ENCODE measurements around the gene AP4M1. TPM values are rescaled to one million over a fixed set of nuclear protein-coding genes. Genes with fewer than 3 reads are reported as not detected.

The AP4M1 gene, protein sequence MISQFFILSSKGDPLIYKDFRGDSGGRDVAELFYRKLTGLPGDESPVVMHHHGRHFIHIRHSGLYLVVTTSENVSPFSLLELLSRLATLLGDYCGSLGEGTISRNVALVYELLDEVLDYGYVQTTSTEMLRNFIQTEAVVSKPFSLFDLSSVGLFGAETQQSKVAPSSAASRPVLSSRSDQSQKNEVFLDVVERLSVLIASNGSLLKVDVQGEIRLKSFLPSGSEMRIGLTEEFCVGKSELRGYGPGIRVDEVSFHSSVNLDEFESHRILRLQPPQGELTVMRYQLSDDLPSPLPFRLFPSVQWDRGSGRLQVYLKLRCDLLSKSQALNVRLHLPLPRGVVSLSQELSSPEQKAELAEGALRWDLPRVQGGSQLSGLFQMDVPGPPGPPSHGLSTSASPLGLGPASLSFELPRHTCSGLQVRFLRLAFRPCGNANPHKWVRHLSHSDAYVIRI
- 10 to 100 TPM; 19.9 to 31.7 (median 26.1) TPM for total RNA-seq

DNA sequence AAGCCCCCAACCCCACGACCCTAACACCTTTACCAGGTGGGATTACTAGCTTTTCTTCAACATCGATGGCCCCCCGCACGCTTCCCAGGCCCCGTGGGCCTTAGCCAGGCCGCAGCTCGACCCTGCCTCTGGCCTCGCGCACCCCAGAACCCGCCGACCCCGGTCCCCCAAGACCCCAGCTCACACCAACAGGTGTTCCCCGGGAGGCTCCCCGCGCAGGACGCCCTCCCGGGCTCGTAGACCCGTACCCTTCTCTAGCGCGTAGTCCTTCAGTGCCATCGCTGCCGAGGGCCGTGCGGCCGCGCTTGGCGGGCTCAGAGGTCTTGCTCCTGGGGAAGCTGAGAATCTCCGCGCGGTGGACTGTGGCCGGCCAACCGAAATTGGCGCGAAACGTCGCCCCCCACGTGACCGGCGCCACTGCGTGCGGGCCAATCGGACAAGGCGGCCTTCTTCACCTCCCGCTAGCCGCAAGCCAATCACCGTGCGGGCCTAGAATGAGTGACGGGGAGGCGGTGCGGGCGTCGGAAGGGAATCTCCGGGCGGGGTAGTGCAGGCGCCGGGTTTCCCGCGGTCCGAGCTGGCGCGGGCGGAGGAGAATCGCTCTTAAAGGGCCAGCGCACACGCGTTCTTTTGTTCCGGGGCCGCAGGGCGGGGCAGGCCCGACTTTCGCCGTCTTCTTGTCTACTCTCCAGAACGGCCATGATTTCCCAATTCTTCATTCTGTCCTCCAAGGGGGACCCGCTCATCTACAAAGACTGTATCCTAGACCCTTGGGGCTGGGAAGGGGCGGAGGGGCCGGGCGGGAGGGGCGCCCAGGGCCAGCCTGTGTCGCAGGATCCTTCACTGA, at the start of gene AP4M1, which contains the start of gene MCM7:
TSS of gene AP4M1 (plus strand) at position 628 of the 847 bp plus-strand sequence. CDS start at position 700, 72 bp downstream.
TSS of gene MCM7 (minus strand) at position 382 of the 847 bp plus-strand sequence. CDS start at position 279, 103 bp downstream.
- Histone ChIP-seq H3K36me3 (peaks cover 55 to 69% (median 67%) of the 10 kb centered on the region in 4 donors), H3K4me3 (peak within 1 kb of the TSS; percentile 69 to 86 (median 82)), H3K27ac (replicated peaks in 1 of 4) (peak within 1 kb of the TSS; percentile 93 to 98 (median 96)), H3K4me1 (peaks cover 19 to 39% (median 28%) of the 10 kb centered on the region in 4 donors), H3K27me3 (no peaks in the 10 kb centered on the region), H3K9me3 (no peaks in the 10 kb centered on the region)
- TF ChIP-seq POLR2AphosphoS5 (IDR thresholded peaks at IDR 0.05), result peak; percentile 74 to 90
- TF ChIP-seq EP300 (IDR thresholded peaks at IDR 0.05), result no peak
- DNase-seq (ENCODE audit: extremely low spot score), result peak; percentile 100
- under 1% methylated on average over 31 of the region's 80 CpGs for WGBS
- intact Hi-C loops (cut with DNase I), result loop anchor here (2.0 kb wide), 1 partner anchor 26 kb away; the partner anchor contains the start of gene MBLAC1

DNA sequence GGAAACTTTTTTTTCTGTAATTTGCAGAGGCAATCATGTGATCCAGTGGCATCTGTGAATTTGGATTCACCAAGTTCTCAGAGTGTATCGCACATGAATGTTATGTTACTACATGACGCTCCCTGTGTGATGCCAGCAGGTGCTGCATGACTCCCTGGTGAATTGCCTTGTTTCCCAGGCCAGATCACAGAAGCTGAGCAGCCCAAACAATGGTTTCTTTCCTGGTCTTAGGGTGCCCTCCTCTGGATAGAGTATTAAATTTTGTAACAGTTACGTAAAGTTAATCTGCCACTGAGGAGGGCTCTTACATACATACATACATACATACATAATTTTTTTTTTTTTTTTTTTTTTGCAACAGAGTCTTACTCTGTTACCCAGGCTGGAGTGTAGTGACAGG, 48.2 kb upstream of the AP4M1 start:
- no peaks in the 10 kb centered on the region for H3K27me3 ChIP-seq
- peaks cover 6 to 40% (median 28%) of the 10 kb centered on the region in 4 donors for H3K4me1 ChIP-seq
- no peak for TF ChIP-seq POLR2A (IDR thresholded peaks at IDR 0.05; ENCODE audit: low read depth)
- TF ChIP-seq EP300 (IDR thresholded peaks at IDR 0.05), result no peak
- TF ChIP-seq, protein P1, sequence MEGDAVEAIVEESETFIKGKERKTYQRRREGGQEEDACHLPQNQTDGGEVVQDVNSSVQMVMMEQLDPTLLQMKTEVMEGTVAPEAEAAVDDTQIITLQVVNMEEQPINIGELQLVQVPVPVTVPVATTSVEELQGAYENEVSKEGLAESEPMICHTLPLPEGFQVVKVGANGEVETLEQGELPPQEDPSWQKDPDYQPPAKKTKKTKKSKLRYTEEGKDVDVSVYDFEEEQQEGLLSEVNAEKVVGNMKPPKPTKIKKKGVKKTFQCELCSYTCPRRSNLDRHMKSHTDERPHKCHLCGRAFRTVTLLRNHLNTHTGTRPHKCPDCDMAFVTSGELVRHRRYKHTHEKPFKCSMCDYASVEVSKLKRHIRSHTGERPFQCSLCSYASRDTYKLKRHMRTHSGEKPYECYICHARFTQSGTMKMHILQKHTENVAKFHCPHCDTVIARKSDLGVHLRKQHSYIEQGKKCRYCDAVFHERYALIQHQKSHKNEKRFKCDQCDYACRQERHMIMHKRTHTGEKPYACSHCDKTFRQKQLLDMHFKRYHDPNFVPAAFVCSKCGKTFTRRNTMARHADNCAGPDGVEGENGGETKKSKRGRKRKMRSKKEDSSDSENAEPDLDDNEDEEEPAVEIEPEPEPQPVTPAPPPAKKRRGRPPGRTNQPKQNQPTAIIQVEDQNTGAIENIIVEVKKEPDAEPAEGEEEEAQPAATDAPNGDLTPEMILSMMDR (IDR thresholded peaks at IDR 0.05), result peak in 2 of 3 experiments; percentile 14 to 31
- no peak for TF ChIP-seq POLR2AphosphoS5 (IDR thresholded peaks at IDR 0.05)
- H3K36me3 ChIP-seq, result peaks cover 14 to 33% (median 17%) of the 10 kb centered on the region in 4 donors
- H3K9me3 ChIP-seq, result no peaks in the 10 kb centered on the region
- no peak overlapping the region for H3K4me3 ChIP-seq
- DNase-seq (ENCODE audit: extremely low spot score), result no peak
- 55% methylated on average over 3 of the region's 3 CpGs for WGBS
- intact Hi-C loops (cut with DNase I), result loop anchor here (5.0 kb wide), 1 partner anchor 36 kb away; the partner anchor contains the start of gene ZKSCAN1
- H3K27ac ChIP-seq (replicated peaks in 1 of 4), result no peak overlapping the region

DNA sequence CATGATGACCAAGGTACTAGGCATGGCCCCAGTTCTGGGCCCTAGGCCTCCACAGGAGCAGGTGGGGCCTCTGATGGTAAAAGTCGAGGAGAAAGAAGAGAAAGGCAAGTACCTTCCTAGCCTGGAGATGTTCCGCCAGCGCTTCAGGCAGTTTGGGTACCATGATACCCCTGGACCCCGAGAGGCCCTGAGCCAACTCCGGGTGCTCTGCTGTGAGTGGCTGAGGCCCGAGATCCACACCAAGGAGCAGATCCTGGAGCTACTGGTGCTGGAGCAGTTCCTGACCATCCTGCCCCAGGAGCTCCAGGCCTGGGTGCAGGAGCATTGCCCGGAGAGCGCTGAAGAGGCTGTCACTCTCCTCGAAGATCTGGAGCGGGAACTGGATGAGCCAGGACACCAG, 44.4 kb upstream of the AP4M1 start:
- no peak for TF ChIP-seq POLR2A (IDR thresholded peaks at IDR 0.05; ENCODE audit: low read depth)
- no peak for TF ChIP-seq POLR2AphosphoS5 (IDR thresholded peaks at IDR 0.05)
- TF ChIP-seq, protein P1 (IDR thresholded peaks at IDR 0.05), result no peak
- no peak for TF ChIP-seq EP300 (IDR thresholded peaks at IDR 0.05)
- intact Hi-C loops (cut with DNase I), result no loop called here
- Histone ChIP-seq H3K27ac (replicated peaks in 1 of 4) (no peak overlapping the region), H3K9me3 (no peaks in the 10 kb centered on the region), H3K4me1 (peaks cover 0 to 17% (median 6%) of the 10 kb centered on the region in 4 donors), H3K4me3 (no peak overlapping the region), H3K36me3 (peaks cover 31 to 70% (median 53%) of the 10 kb centered on the region in 4 donors), H3K27me3 (no peaks in the 10 kb centered on the region)
- 93% methylated on average over 10 of the region's 10 CpGs for WGBS
- no peak for DNase-seq (ENCODE audit: extremely low spot score)

DNA sequence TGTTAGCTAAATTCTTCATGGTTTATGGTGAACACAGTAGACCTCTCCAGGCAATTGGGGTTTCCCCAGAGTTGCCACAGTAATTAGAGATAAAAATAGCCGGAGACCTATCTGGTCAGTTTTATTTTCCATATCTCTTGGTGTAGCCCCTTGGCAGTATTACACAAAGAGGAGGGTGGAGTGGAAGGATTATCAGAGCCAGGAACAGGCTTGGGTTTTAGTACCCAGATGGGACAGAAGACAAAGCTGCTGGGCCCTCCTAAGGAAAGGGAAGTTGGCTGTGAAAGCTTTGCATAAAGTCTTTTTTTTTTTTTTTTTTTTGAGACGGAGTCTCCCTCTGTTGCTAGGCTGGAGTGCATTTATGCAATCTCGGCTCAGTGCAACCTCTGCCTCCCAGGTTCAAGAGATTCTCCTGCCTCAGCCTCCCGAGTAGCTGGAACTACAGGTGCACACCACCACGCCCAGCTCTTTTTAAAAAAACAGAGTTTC, 42.1 kb upstream of the AP4M1 start:
- Histone ChIP-seq H3K36me3 (peaks cover 44 to 85% (median 75%) of the 10 kb centered on the region in 4 donors), H3K9me3 (no peaks in the 10 kb centered on the region), H3K4me1 (no peaks in the 10 kb centered on the region), H3K27ac (replicated peaks in 1 of 4) (no peak overlapping the region), H3K27me3 (no peaks in the 10 kb centered on the region), H3K4me3 (no peak overlapping the region)
- DNase-seq (ENCODE audit: extremely low spot score), result no peak
- TF ChIP-seq POLR2AphosphoS5 (IDR thresholded peaks at IDR 0.05) (no peak), EP300 (IDR thresholded peaks at IDR 0.05) (no peak), POLR2A (IDR thresholded peaks at IDR 0.05; ENCODE audit: low read depth) (no peak)
- TF ChIP-seq, protein P1 (IDR thresholded peaks at IDR 0.05), result no peak
- 84% methylated on average over 5 of the region's 5 CpGs for WGBS
- intact Hi-C loops (cut with DNase I), result no loop called here
